KOPT-K1 (cell line): Measurements from ENCODE around the gene FAM53C.
A peak's percentile ranks its signal among the peaks of the same experiment; 100 is the strongest.
"Not testable (repeated sequence)": the region's sequence is repeated elsewhere in the genome, so short reads cannot be mapped to it uniquely, and the experiment has no call there.

Source experiments
- H3K27ac ChIP-seq: fragments of 200-600 bp; sonication (generic); 2 replicates; pipeline ENCODE4 v1.5.1; 2016; ENCODE audit warnings: antibody characterized with exemption, mild to moderate bottlenecking, low read depth, low read length; ENCODE audit not compliant: poor library complexity, severe bottlenecking
- H3K36me3 ChIP-seq: fragments of 200-600 bp; sonication (generic); 2 replicates; pipeline ENCODE4 v1.5.1; 2017; ENCODE audit warnings: antibody characterized with exemption, mild to moderate bottlenecking, low read length, moderate library complexity; ENCODE audit not compliant: insufficient read depth
- H3K9me3 ChIP-seq: fragments of 200-600 bp; sonication (generic); 2 replicates; pipeline ENCODE4 v1.5.1; 2017; ENCODE audit warnings: antibody characterized with exemption, low read length, mild to moderate bottlenecking; ENCODE audit not compliant: insufficient read depth, poor library complexity, severe bottlenecking

Gene FAM53C

GRCh38 chr5:138337685-138338410 is at the start of gene FAM53C:
TSS of gene FAM53C (plus strand) at chr5:138338266. CDS start at chr5:138341336, 3,070 bp downstream.
- peaks cover 15% of the 10 kb centered on the region for H3K36me3 ChIP-seq
- no peaks in the 10 kb centered on the region for H3K9me3 ChIP-seq
- H3K27ac ChIP-seq = peak within 1 kb of the TSS; percentile 87

- Histone ChIP-seq H3K27ac (no peak overlapping the region), H3K9me3 (no peaks in the 10 kb centered on the region), H3K36me3 (peaks cover 73% of the 10 kb centered on the region)
These were observed 48.8 kb upstream of the FAM53C start for GRCh38 chr5:138289296-138289695.

DNA sequence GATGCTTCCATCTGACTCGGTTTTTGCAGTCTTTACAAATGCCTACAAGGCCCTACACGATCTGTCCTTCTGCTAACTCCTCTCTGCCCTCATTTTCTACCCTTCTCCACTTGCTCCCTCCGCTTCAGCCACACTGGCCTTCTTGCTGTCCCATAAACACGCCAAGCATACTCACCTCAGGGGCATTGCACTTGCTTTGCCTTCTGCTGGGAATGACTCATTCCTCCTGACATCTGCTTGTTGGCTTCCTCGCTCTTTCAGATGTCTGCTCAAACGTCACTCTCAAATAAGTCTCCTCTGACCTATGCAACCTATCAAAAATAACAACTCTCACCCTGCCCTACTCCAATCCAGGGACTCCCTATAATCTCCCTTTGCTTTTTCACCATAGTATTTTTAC is 34.7 kb upstream of the FAM53C start:
- Histone ChIP-seq H3K27ac (no peak overlapping the region), H3K36me3 (peaks cover 33% of the 10 kb centered on the region), H3K9me3 (no peaks in the 10 kb centered on the region)

GRCh38 chr5:138305797-138306196 is 32.3 kb upstream of the FAM53C start:
- Histone ChIP-seq H3K9me3 (no peaks in the 10 kb centered on the region), H3K36me3 (peaks cover 43% of the 10 kb centered on the region), H3K27ac (no peak overlapping the region)

- H3K36me3 ChIP-seq = peaks cover 74% of the 10 kb centered on the region
These were observed 22.3 kb upstream of the FAM53C start for GRCh38 chr5:138315751-138316278.

GRCh38 chr5:138316355-138316754 is 21.7 kb upstream of the FAM53C start:
- Histone ChIP-seq H3K36me3 (peaks cover 68% of the 10 kb centered on the region), H3K27ac (no peak overlapping the region), H3K9me3 (no peaks in the 10 kb centered on the region)

More at GRCh38 chr5:138315751-138316278, 22.3 kb upstream of the FAM53C start:
- H3K27ac ChIP-seq = no peak overlapping the region
- no peaks in the 10 kb centered on the region for H3K9me3 ChIP-seq

DNA sequence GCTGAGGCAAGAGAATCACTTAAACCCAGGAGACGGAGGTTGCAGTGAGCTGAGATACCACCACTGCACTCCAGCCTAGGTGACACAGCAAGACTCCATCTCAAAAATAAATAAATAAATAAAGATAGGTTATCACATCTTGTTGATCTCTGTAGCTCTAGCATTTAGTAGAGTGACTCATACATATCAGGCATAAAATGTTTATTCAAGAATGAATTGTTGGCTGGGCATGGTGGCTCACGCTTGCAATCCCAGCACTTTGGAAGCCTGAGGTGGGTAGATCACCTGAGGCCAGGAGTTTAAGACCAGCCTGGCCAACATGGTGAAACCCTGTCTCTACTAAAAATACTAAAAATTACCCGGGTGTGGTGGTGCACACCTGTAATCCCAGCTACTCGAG is 19.9 kb upstream of the FAM53C start:
- H3K27ac ChIP-seq, H3K9me3 ChIP-seq: not testable (repeated sequence)
- H3K36me3 ChIP-seq = peaks cover 56% of the 10 kb centered on the region

DNA sequence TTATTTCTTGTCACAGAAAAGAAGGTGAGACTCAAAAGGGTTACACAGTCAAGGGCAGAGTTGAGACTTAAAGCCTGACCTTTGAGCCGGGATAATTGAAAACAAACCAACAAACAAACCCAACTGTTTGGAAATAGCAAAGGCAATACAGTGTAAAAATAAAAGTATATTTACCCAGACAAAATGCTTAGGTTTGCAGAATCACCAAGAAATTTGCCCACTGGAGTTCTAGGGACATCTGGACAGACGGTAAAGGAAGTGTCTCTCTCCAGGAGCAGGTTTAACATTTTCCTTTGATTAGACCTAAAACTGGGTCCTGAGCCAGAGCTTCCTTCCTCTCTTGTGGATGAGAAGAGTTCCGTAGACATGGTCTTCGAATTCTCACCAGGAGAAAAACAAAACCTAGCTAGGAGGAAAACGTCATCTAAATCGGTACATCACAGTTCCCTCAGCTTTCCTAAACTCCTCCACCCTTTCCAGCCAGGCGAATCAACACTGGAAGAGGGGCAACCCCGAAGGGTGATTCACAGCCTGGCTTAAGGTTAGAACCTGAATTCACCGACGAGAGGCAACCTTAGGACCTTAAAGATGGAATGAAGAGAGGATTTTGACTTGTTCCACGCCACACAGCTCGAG is 7.1 kb upstream of the FAM53C start:
- Histone ChIP-seq H3K27ac (peak overlapping the region; percentile 79), H3K9me3 (no peaks in the 10 kb centered on the region), H3K36me3 (peaks cover 24% of the 10 kb centered on the region)

DNA sequence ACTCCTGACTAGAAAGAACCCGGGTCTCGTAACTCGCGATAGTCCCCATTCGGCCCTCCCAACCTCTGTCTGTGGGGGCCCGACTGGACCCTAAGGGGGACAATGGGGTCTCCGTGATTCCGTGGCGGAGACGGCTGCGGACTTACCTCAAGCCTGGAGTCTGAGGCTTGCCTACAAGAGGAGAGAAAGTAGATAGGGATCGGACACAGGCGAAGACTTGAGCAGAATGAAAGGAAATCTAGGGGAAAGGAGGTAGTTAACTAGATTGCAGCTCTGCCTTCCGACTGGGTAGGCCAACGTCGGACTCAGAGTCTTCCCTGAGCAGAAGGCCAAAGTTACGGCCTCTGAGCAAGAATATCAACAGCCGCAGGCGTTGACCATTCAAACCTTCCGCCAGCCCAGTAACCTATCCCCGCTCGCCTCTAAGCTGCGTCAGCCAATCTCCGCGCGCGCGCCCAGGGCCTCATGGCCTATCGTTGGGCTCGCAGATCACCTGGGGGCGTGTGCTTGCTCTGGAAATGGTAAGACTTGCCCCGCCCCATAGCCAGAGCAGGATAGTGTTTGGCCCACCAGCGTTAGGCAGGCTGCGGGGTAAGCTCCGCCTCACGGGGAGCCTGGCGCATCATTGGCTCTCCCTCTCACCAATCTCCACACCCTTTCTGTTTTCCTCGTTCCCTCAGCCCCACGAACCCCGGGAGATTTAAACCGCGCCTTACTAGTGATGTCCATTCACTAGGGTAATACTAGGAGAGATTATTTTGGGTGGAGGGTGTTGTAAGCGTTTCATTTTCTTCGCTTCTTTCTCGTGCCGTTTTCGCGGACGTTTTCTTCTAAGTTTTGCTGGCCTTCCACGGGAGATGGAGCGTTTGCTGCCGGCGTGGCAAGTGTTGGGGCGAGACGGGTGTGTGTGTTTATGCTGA is 6.4 kb upstream of the FAM53C start, which contains the start of gene CDC25C:
CDC25C (minus strand) TSS at position 356 of the 920 bp plus-strand sequence. CDS start 624 bp downstream, outside the sequence.
- Histone ChIP-seq H3K27ac (peak within 1 kb of the TSS; percentile 79), H3K9me3 (no peaks in the 10 kb centered on the region), H3K36me3 (peaks cover 20% of the 10 kb centered on the region)

DNA sequence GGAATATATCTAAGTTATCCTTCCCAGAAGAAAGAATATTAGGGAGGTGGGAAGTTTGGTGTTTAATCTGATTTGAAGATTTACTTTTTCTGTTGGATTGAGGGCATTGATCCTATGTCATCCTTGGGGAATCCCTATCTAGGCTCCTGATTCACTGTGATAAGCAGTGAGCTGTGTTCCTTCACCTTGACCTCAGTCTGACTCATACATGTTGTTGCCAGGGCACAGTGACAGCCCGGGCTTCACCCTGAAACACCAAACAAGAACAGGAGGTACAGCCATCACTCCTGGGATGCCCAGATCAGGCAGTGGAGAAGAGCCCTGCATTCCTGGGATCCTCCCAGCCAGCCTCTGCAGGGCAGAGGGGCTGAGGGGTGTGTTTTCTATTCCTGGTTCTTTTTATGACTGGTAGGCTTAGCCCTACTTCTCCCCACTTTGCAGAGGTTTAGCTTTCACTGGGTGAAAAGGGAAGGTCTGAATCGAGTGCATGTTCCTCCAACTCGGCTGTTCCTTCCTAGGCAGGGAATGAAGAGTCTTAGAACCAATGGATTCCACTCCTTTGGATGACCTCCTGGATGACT is 3.1 kb upstream of the FAM53C start:
- H3K36me3 ChIP-seq = no peaks in the 10 kb centered on the region
- H3K27ac ChIP-seq = no peak overlapping the region
- no peaks in the 10 kb centered on the region for H3K9me3 ChIP-seq

- H3K36me3 ChIP-seq = peaks cover 11% of the 10 kb centered on the region
- H3K27ac ChIP-seq = peak overlapping the region; percentile 87
- H3K9me3 ChIP-seq = no peaks in the 10 kb centered on the region
These were observed 948 bp upstream of the FAM53C start for GRCh38 chr5:138336952-138337684.

DNA sequence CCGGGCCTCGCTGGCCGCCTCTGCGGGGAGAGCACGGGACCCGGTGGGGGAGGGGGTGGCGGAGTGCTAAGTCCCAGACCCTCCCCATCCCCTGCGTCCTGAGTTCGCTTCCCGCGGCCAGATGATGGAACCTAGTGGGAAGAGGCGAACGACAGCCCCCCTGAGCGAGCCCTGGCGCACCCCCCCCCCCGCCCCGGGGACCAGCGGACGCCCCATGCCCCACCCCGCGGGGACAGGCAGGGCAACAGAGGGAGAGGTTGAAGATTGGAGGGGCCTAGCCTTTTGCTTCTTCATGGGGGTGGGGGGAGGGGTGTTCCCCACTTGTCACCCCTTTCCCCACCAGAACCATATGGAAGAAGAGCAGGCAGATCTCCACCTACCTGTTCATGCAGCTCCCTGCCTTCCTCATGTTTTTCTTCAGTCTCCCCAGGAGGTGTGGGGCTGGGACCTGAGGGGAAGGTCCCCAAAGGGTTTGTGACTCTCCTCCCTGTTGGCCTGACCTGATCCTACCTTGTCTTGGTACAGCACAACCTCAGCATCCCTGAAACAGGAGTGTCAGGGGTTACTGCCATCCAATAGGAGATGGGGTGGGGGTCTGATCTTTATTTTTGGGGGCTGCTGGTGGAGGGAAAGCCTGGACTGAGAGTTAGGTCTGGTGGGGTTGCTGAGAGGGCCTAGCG is 485 bp downstream of the FAM53C start:
- Histone ChIP-seq H3K36me3 (peaks cover 22% of the 10 kb centered on the region), H3K9me3 (no peaks in the 10 kb centered on the region), H3K27ac (peak overlapping the region; percentile 87)

DNA sequence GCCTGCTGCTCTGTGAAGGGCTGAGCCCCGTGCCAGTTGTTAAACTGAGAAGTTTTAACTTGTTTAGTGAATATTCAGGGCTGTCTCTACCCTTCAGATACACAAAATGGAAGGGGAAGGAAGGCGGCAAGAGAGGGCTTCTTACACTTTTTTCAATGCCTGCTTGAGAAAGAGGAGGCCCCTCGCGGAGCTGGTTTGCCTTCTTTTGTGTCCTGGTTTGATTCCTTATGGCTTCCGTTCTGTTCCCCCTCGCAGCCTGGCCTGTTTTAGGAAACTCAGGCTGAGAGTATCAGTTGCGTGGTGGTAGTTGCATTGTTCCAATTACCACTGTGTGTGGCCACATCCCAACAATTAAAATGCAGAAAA is 1.0 kb downstream of the FAM53C start:
- H3K9me3 ChIP-seq = no peaks in the 10 kb centered on the region
- H3K27ac ChIP-seq = peak overlapping the region; percentile 87
- H3K36me3 ChIP-seq = peaks cover 27% of the 10 kb centered on the region
